ENCODE measurements around the gene EMC9. TPM values are rescaled to one million over a fixed set of nuclear protein-coding genes. Genes with fewer than 3 reads are reported as not detected.
A peak's percentile ranks its signal among the peaks of the same experiment; 100 is the strongest.

The EMC9 gene
- total and polyA plus RNA-seq, 8 donors = 13.5 to 24.3 (median 22.5) TPM

DNA sequence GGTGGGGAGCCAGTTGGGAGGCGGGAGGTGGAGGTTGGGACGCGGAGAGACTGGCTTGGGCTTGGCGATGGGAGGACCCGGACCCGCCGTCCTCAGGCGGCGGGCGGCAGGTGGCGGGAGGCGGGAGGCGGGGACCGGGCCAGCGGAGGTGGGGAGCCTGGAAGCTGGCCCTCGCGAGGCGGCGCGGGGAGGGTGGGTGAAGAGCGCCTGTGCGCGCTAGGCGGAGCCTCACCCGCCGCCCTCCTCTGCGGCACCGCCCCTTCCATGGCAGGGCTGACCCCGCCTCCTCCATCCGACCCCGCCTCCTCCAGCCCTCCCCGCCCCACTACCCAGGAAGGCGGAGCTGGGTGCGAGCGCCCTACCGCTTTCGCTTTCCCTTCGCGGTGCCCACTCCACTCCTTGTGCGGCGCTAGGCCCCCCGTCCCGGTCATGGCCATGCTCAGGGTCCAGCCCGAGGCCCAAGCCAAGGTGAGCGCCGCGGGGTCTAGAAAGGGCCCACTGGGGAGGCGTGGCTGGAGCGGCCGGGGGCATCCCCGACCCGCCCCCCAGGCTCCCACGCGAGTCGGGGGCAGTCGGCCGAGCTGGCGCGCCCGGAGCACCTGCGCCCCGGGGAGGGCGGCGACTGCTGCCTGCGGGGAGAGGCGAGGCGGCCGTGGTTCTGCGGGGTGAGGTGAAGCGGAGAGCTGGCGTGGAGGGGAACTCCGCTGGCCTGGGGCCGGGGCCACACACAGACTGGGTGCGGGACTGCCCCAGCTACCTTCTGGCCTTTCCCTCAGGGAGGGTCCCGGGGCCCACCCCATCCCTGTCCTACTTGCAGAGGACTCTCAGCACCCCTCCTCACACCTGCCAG is 5.3 kb downstream of the EMC9 start, which contains the start of gene PSME1:
TSS of gene PSME1 (plus strand) at position 361 of the 850 bp plus-strand sequence. CDS start at position 430, 69 bp downstream.
- TF ChIP-seq, protein P1, sequence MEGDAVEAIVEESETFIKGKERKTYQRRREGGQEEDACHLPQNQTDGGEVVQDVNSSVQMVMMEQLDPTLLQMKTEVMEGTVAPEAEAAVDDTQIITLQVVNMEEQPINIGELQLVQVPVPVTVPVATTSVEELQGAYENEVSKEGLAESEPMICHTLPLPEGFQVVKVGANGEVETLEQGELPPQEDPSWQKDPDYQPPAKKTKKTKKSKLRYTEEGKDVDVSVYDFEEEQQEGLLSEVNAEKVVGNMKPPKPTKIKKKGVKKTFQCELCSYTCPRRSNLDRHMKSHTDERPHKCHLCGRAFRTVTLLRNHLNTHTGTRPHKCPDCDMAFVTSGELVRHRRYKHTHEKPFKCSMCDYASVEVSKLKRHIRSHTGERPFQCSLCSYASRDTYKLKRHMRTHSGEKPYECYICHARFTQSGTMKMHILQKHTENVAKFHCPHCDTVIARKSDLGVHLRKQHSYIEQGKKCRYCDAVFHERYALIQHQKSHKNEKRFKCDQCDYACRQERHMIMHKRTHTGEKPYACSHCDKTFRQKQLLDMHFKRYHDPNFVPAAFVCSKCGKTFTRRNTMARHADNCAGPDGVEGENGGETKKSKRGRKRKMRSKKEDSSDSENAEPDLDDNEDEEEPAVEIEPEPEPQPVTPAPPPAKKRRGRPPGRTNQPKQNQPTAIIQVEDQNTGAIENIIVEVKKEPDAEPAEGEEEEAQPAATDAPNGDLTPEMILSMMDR (IDR thresholded peaks at IDR 0.05) = no peak
- peak within 1 kb of the TSS; percentile 82 to 92 for H3K27ac ChIP-seq
- H3K27me3 ChIP-seq = no peaks in the 10 kb centered on the region
- intact Hi-C loops (cut with DNase I) = no loop called here
- peaks cover 15 to 53% of the 10 kb centered on the region in 2 donors for H3K4me1 ChIP-seq
- DNase-seq = peak; percentile 87 to 99 (median 96)
- H3K4me3 ChIP-seq = peak within 1 kb of the TSS; percentile 90 to 99
- peaks cover 0 to 29% of the 10 kb centered on the region in 2 donors for H3K36me3 ChIP-seq
- no peaks in the 10 kb centered on the region for H3K9me3 ChIP-seq
- peak; percentile 99 for ATAC-seq

DNA sequence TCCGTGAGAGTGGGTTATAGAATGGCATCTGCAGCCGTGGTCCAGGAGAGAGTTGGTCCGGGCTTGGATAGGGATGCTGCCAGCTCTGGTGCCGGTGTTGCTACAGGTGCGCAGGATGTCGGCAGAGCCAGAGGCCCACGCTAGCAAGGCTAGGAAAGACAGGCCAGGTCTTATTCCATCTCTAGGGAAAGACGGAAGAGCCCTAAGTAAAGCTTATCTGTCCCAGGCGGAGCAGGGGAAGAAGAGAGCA is 5.9 kb downstream of the EMC9 start:
- H3K9me3 ChIP-seq = no peaks in the 10 kb centered on the region
- H3K36me3 ChIP-seq = peaks cover 0 to 29% of the 10 kb centered on the region in 2 donors
- ATAC-seq (no peak), DNase-seq (no peak)
- peak overlapping the region; percentile 90 to 99 for H3K4me3 ChIP-seq
- intact Hi-C loops (cut with DNase I) = no loop called here
- H3K27ac ChIP-seq = peak overlapping the region; percentile 27 to 92
- TF ChIP-seq, protein P1 (IDR thresholded peaks at IDR 0.05) = no peak
- H3K4me1 ChIP-seq = peaks cover 15 to 48% of the 10 kb centered on the region in 2 donors
- H3K27me3 ChIP-seq = no peaks in the 10 kb centered on the region

DNA sequence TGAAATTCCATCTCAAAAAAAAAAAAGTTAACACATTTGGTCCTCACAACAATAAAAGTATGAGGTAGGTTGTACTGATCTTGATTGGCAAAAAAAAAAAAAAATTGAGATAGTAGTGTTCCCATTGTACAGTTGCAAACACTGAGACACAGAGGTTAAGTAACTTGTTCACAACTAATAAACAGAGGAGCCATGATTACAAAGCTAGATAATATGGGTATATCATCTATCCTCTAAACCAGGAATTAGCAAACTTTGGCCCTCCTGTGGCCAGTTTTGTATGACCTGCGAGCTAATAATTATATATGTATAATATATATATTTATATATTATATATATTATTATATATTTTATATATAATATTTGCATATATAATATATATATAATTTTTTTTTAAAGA is 7.7 kb downstream of the EMC9 start:
- DNase-seq (no peak), ATAC-seq (no peak)
- H3K9me3 ChIP-seq = no peaks in the 10 kb centered on the region
- peaks cover 0 to 15% of the 10 kb centered on the region in 2 donors for H3K36me3 ChIP-seq
- intact Hi-C loops (cut with DNase I) = no loop called here
- no peaks in the 10 kb centered on the region for H3K27me3 ChIP-seq
- TF ChIP-seq, protein P1 (IDR thresholded peaks at IDR 0.05) = no peak
- peaks cover 7 to 30% of the 10 kb centered on the region in 2 donors for H3K4me1 ChIP-seq
- no peak overlapping the region for H3K27ac ChIP-seq
- H3K4me3 ChIP-seq = no peak overlapping the region

DNA sequence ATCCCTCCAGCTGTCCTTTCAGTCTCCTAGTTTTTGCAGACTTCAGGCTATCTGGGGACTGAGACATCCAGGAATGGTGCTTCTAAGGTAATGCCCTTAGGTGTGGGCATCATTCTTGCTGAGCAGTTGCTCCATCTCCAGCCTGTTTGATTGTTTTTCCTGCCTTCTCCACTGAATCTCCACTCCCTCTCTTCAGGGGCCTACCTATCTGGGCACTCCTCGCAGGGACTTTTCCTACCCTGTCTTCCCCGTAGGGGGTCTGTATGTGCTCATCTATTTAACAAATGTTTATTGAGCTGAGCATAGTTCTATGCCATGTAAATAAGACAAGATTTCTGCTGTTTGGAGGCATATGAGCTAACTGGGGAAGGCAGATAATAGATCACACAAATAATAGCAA is 8.4 kb downstream of the EMC9 start:
- no peaks in the 10 kb centered on the region for H3K27me3 ChIP-seq
- intact Hi-C loops (cut with DNase I) = no loop called here
- TF ChIP-seq, protein P1 (IDR thresholded peaks at IDR 0.05) = no peak
- H3K4me1 ChIP-seq = peaks cover 7 to 22% of the 10 kb centered on the region in 2 donors
- H3K36me3 ChIP-seq = peaks cover 0 to 8% of the 10 kb centered on the region in 2 donors
- ATAC-seq (no peak), DNase-seq (no peak)
- H3K4me3 ChIP-seq = no peak overlapping the region
- no peak overlapping the region for H3K27ac ChIP-seq
- H3K9me3 ChIP-seq = no peaks in the 10 kb centered on the region

DNA sequence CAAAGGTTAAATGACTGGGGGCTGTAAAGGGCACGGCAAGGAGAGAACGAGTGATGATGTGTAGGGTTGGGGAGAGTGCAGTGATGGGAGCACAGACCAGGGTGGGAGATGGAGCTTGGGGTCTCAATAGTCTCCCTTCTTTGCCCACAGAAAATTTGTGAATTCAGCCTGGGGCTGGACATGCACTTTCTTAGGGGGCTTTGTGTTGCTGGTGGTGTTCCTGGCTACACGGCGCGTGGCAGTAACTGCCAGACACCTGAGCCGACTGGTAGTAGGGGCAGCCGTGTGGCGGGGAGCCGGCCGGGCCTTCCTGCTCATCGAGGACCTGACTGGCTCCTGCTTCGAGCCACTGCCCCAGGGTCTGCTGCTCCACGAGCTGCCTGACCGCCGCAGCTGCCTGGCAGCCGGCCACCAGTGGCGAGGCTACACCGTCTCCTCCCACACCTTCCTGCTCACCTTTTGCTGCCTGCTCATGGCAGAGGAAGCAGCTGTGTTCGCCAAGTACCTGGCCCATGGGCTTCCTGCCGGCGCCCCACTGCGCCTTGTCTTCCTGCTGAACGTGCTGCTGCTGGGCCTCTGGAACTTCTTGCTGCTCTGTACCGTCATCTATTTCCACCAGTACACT is 9.2 kb downstream of the EMC9 start:
- ATAC-seq (no peak), DNase-seq (no peak)
- no peak overlapping the region for H3K4me3 ChIP-seq
- no peaks in the 10 kb centered on the region for H3K9me3 ChIP-seq
- H3K4me1 ChIP-seq = peaks cover 5 to 14% of the 10 kb centered on the region in 2 donors
- H3K27ac ChIP-seq = peak overlapping the region in 1 of 2 donors; percentile 13
- intact Hi-C loops (cut with DNase I) = no loop called here
- no peaks in the 10 kb centered on the region for H3K27me3 ChIP-seq
- TF ChIP-seq, protein P1 (IDR thresholded peaks at IDR 0.05) = no peak
- H3K36me3 ChIP-seq = no peaks in the 10 kb centered on the region
